ENCODE data around the gene RIT2.

The RIT2 gene

DNA sequence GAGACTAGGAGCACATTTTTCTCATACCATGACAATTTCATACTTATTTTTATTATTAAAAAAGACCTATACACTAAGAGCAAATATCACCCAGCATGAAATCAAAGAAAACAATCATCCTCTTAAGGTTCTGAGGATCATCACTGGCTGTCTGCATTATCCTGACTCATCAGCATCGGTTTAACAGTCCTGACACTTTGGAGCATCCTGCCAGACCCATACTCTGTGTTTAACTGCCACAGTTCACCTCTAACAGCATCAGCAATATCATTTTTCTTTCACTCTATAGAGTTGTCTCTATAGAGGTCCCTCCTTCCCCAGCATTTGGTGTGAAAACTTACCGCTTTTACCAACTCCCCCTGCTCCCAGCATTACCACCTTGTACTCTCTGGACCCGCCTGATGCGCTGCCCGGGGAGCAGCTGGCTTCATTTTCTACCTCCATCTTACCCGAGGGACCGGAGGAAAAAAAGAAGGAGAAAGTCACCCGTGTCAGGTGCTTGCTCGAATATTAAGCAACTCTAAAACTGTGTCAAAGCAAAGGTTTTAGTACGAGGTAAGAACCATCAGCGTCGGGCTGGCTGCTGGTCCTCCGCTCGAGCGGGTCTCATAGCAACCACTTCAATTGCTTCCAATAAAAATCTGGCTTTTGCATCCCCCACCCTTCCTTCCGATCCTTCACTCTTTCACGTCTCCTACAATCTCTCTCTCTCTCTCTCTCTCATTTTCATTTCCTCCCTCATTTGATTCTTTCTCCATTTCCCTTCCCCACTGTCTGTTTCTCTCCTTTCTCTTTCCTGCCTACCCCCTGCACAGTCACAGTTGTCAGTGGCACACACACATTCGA, at the start of gene RIT2:
Gene RIT2 (minus strand): TSS at position 610 of the 846 bp plus-strand sequence.
- no peak for DNase-seq

DNA sequence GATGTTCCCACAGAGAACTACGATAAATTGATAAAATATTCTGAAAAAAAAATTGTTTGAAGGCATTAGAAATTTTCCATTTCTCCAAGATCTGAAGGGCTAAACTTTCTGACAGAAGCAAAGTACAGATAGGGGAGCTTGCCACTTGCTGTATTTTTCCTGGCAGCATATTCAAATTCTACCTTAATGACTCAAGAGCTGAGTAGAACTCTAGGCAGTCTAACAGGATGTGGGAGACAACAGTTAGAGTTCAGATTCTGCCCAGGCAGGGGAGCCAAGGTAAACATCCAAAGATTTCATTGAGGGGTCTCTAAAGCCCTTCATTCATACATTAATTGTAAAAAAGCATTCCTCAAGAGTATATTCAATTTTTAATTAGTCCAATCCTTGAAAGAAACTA, 46.0 kb upstream of the RIT2 start:
- DNase-seq = no peak

DNA sequence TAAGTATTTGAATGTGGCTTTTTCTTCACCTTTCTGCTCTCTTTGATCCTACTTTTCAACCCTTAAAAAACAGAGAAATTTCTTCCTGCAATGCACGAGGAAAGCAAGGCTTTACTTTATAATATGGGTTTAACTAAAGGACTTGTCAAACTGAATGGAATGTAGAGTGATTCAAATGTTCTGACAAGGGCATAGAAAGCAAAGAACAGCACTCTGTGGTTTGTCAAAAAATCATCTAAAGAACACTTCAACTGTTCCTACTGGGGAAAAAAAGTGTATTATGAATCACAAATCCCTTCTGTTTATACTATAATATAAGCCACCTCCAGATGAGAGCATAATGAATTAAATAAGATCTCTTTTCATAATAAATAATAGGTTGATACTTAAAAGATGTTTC, 45.0 kb upstream of the RIT2 start:
- DNase-seq = no peak

DNA sequence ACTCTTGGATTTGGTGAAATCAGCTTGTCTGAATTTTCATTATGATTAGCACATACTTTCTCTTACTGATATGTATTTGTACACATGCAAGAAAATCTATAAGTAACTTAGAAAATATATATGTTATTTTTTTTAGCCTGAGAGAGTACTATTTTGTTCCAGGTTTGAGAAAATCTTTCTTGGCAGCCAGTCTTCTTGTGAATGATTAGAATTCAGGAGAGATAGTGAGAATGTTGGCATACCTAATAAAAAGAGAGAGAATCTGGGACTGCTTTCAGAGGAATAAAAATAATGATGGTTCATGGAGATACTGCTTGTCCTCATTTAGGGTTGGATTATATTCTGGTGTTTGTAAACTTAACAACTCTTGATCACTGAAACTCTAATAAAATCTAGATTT, 44.4 kb upstream of the RIT2 start:
- no peak for DNase-seq

DNA sequence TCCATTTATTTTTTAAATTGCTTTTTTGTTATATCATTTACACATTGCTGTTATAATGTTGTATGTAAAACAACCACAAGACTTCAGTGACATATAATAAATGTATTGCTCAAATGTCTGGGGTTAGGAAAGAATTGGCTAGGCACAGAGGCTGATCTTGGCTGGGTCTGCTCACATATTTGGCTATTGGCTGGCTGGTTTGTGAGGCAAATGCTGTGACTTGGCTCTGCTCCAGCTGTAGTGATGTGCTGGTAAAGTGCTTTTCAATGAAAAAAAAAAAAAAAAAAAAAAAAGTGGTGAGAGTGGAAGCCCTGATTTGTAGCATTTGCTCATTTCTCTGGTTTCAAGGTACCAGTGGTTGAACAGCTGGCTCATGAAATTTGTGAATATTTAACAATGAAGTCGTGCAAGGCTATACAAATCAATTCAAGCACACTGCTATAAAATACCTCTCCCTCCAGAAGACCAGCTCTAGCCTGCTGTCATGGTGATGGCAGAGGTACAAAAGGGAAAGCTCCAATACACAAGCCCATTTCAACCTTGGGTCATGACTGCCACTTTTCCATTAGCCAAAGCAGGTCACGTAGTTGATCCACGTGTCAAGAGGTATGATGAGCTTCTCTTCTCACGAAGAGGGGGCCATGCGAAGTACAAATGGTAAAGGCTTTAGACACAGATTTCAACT, 43.7 kb upstream of the RIT2 start:
- no peak for DNase-seq

DNA sequence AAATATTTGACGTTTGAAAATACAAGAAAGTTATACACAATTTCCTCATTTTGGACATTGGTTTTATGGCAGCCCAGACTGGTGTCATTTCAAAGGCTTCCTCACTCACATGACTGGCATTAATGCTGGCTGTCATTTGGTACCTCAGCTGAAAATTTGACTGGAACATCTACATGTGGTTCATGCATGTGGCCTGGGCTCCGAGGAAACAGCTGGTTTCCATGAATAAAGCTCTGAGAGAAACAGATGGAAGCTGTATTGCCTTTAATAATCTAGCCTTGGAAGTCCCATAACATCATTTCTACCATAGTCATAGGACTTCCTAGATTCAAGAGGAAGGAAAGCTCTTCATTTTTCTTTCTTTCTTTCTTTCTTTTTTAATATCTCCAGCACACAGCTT, 42.9 kb upstream of the RIT2 start:
- DNase-seq = no peak

DNA sequence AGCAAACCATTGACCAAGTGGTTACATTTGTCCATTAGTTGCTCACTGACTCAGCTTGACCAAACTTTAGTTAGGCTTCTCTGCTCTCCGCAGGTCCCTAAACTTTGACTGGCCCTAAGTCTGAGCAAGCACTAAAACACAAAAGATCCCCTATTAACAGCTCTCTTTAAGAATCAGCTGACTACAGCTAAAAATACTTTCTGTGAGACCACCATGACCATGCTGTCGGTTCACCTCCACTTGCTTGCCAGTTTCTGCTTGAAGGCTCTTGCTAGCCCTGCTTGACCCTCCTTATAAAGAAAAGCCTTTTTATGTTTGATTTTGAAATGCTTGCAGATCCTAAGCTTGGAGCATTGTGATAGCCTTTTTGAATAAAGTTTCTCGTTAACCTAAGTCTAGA, 40.4 kb upstream of the RIT2 start:
- DNase-seq = no peak

DNA sequence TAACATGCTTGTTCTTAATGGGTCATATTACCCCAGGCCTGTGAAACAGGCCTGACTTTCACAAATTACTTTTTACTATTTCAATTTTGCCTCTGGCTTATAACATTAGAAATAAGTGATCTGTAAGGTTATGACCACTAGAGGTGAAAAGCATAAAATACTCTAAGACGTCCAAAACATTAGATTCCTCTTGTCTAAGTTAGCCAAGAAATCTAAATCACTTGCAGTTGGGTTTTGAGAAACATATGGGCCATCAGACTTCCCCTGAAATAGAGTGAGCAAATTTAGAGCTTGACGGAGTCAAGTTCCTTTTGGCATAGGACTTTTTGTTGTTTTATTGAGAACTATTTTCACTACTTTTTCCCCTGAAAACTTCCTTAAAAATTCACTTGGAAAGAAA, 32.7 kb upstream of the RIT2 start:
- no peak for DNase-seq

DNA sequence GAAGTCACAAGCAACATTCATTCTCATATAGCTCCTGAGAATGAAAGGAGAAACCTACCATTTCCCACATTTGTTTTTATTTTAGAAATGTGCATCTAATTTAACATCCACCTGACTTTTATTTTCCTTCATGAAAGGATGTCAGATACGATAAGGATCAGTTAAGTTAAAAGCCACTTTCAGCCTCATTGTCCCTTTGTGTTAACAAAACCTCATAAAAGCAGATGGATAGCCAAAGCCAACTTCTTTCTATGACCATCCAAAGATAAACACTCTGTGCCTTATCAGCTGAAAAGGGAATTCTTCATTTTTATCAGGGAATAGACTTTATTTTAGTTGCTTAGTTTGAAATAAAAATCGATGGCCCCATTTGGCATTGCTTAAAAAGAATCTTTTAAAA, 25.7 kb upstream of the RIT2 start:
- DNase-seq = no peak

DNA sequence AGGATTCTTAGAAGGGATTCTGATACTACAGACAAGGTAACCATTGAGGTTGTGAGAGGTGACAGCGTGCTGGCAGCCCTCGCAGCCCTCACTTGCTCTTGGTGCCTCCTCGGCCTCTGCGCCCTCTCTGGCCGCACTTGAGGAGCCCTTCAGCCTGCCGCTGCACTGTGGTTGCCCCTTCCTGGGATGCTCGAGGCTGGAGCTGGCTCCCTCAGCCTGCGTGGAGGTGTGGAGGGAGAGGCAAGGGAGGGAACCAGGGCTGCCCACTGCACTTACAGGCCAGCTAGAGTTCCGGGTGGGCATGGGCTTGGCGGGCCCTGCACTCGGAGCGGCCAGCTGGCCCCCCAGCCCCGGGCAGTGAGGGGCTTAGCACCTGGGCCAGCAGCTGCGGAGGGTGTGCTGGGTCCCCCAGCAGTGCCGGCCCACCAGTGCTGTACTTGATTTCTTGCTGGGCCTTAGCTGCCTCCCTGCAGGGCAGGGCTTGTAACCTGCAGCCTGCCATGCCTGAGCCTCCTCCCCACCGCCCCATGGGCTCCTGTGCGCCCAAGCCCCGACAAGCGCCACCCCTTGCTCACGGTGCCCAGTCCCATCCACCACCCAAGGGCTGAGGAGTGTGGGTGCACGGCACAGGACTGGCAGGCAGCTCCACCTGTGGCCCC, 23.9 kb upstream of the RIT2 start:
- DNase-seq = no peak

DNA sequence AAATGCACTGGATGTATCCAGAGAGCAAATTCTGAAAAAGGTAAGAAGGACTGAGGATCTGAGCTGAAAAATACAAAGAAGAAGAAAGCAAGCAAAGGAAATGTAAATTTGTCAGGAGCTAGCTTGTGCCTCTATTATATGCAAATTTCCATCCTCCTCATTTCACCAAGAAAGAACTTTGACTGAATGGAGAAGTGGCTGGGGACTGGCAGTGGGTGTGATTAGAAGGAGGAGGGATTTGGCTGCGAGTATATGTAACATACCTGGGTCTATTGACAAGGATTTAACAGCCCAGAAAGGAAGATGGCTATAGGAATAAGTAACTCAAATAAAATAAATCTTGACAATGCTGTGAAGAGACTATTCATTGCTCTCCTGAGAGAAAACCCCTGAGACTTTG, 19.4 kb upstream of the RIT2 start:
- no peak for DNase-seq

DNA sequence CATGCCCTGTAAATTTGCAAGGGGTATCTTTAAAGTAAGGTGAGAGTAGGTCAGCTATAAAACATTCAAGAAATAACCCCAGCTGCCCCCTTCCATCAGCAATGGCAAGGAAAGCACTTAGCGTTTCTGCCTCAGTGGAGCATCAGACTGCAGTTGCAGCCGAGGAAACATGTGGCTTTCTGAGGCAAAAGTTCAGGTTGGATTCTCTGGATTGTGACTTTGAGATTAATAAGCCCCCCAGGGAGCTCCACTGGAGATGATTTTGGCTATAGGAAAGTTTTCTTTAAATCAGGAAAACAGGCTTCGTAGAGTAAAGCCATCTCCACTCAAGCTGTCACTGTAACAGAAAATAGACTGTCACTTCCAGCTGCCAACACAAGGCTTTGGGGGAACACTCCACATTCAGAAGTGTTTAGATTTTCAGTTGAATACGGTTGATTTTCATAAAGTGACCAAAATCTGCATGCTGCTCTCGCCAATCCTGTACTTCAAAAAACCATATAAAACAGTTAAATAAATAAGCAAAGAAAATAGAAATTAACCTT, 15.3 kb upstream of the RIT2 start:
- no peak for DNase-seq

DNA sequence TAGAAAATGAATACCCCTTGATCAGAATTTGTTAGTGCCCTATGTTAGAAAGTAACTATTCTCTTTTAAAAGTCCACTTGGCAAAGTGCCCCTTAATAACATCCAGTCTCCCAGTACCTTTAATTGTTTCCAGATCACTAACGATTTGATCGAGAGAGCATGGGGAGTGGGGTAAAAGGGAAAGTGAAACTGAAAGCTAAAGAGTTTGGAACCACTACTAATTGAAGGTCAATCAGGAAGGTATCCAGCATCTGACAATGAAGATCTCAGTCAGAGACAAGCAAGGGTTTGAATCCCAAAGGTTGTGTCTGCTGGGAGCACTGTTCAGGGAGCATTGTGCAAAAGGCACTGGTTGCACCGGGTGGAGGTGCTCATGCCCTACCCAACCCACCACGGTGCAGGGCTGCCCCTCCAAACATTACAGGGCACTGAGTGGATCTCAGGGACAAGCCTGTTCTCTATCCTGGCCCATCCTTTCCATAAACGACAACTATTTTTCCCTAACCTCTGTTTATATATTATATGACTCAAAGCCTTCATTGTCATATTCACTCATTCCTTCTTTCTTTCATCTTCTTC, 14.6 kb upstream of the RIT2 start:
- no peak for DNase-seq

DNA sequence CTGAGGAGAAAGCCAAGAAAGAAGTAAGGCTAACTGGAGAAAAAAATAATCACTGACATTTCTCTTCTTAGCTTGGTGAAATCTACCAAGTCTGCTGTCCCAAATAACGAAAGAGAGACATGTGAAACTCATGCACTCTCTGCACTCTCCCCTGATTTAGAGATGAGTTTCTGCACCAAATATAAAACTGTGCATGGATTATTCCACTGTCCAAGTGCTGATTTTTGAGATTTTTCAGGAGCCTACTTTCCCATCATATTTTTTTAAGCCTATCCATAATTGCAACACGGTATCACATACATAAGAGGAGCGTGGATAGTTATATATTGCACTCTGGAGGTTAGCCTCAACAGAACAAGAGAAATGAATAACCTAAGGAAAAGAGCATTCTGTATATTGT, 10.0 kb upstream of the RIT2 start:
- DNase-seq = no peak

DNA sequence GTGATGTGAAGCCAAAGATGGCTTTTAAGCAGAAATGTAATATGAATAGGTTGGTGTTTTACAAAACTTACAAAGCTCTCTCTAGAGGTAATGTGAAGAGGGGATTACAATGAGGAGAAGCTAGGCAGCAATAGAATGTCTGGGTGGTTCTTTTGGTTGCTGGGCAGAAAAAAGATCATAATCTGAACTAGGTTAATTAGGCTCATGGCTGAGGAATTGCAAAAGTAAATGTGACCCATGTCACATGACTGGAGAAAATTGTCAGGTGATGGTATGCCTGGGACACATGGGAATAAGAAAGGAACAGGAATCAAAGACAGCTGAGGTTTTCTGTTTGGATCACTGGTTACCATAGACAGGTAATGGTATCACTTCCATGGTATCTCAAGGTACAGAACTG, 7.5 kb upstream of the RIT2 start:
- DNase-seq = no peak

DNA sequence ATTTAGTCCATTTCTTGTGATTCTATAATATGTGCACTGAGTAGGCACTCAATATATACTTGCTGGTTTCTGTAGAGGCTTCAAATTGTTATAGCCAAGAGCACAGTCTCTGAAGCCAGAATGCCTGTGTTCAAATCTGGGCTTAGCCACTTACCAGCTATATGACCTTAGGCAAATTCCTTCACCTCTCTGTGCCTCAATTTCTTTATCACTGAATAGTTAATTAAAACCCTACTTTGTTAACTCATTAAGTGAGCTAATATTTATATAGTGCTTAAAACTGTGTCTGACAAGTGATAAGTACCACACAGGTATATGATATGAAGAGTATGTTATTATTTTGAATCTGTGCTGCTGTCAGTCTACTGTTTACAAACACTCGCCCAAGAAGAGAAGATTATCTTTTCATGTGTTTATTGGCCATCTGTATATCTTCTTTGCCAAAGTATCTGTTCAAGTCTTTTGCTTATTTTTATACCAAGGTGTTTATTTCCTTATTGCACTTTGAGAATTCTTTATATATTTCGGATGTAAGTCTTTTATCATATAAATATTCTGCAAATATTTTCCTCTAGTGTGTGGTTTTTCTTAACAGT, 1.3 kb upstream of the RIT2 start:
- DNase-seq = no peak

DNA sequence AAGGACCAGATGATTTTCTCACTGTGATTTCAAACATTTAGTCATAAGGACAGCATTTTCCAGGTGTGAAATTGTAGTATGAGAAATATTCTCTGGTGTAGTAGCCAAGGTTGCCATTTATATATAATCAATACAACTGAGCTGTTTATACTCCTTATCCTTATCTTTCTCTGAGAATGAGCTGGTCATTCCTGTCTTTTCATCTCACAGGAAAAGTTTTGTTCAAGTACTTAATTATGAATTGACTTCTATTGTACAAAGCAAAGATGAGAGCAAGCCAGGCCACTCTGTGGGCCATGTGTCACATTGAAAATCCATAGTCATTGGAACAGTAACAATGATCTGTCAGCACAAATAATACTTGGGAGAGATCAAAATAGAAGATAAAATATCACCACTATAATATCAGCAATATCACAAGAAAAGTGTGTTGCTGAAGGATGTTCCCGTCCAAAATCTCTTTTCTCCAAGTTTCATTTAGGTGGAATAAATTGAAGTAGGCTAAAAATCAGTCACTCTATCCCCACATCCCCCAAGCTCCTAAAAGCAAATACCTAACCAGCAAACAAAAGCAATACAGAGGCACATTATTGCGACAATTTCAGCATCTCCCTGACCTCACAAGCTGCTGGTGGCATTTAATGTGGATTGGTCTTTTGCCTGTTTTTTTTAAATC, 2.1 kb downstream of the RIT2 start:
- no peak for DNase-seq

DNA sequence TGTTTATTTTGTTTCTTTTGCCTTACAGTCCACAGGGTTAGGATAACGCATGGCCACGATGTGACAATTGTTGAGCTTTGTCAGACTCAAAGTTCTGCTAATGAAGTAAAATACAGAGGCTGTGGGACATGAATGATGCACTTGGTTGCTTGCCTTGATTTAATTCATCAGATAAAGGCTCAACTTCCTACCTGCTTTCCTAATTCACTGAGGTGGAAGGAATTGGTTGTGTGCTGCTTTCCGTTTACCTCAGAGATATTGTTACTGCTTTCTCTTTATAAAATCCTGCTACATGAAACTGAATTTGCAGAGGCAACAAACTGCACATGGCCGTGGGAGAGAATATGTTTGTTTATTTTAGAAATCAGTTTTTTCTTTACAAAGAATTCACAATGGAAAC, 6.6 kb downstream of the RIT2 start:
- DNase-seq = no peak

DNA sequence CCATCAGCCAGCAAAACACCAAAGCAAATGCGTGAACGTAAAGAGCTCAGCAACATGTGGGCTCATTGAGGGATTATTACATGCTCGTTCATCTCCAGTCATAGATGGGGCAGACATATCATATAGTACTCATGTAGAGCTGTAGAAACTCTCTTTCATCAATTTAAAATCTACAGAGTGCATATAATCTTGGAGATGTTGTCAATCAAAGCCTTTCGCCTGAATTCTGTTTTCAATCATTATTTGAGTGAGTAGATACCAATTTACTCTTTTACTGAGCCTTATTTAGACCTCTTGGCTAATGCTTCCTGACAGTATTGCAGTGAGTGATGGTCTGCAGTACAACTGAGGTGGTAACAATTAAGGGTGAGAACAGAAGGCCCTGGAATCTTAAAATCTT, 7.0 kb downstream of the RIT2 start:
- no peak for DNase-seq

DNA sequence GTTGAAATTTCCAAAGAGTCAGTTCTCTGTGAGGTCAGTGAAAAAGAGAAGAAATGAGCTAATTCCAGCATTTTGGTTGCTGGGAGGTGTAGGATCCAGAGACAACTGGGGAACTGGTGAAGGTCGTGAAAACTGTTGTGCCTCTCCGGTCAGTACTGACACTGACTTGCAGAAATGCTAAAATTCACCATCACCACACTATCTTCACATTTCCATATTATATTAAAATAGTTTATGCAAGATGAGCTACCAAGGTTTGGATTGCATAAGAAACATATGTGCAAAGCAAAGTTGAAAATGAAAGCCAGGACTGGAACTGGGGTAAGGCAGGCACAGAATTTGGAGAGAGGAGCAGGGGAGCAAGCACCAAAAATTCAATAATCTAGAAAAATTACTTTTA, 21.8 kb downstream of the RIT2 start:
- no peak for DNase-seq

DNA sequence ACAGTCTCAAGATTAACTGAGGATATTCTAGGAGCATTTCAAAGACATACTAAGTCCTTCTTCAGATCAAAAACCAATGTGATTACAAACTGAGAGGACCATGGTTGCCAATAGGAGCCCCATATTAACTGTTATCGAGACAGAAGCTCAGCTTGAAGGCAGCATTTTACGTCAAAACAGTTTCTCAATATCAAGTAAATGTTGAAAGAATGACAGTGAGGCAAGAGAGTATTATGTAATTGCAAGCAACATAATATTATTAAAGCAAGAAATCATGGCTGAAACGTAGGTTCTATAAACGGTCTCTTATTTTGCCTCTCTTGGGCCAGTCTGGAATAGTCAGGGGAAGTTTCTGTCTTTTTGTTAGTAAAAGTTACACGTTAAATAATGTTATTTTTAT, 22.9 kb downstream of the RIT2 start:
- DNase-seq = no peak

DNA sequence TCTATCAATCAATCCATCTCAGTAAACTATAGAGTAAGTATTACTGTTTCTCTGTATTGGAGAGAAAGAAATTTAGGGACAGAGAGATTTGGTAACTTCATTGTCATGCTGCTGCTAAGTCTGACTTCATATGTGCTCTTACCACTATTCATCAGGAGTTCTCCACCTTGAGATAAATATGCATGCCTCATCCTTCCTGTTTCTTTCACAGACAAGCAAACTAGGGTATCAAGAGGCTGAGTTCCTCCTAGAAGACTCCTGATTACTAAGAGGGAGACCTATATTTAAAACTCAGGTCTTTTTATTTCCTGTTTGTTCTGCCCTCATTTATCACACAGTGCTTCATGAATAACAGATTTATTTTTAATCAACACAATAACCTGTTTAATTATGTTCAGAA, 34.1 kb downstream of the RIT2 start:
- no peak for DNase-seq

DNA sequence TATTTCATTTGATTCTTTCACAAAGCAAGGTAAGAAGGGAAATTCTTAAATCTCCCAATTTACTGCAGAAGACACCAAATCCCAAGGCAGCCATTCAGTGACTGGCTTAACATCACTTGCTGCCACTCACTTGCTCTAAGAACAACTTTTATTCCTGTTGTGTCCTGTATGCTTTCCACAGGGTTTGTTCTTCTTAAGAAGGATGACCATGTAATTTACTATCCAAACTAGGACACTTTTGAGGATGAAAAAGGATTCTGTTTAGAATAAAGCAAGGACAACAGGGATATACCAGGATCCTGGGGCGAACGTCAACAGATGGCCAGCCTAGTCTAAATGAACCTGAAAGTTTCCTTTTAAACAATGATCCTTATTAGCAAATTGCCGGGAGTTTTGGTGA, 34.8 kb downstream of the RIT2 start:
- DNase-seq = no peak
